Heart right ventricle (tissue), 16 donors: ENCODE data around the gene ZNF236. TPM values are rescaled to one million over a fixed set of nuclear protein-coding genes. Genes with fewer than 3 reads are reported as not detected.
"Not testable (repeated sequence)": the region's sequence is repeated elsewhere in the genome, so short reads cannot be mapped to it uniquely, and the experiment has no call there.

ENCODE experiments used
- ATAC-seq, 8 donors: fragments of 200-7000 bp; cut with Tn5 transposase; one replicate each; pipeline ENCODE4 v1.9.1; 2020; ENCODE audit warnings: mild to moderate bottlenecking in 8 of 8, moderate library complexity in 8 of 8, moderate number of reproducible peaks in 1 of 8
- DNase-seq, 2 donors: peaks; one replicate each; pipeline ENCODE4 v3.0.0-alpha.2; 2020
- H3K27ac ChIP-seq, 10 donors: fragments of 200-600 bp; sonication (generic) in 2 of 10; one replicate each; pipeline versions ENCODE4 v1.5.0 to v1.8.0; 2020 to 2022; ENCODE audit warnings: mild to moderate bottlenecking in 3 of 10
- H3K27me3 ChIP-seq, 7 donors: fragments of 200-600 bp; one replicate each; pipeline ENCODE4 v1.8.0; 2021 to 2022; ENCODE audit warnings: mild to moderate bottlenecking in 2 of 7
- H3K36me3 ChIP-seq, 9 donors: fragments of 200-600 bp; sonication (generic) in 1 of 9; one replicate each; pipeline versions ENCODE4 v1.5.0 to v1.8.0; 2020 to 2022; ENCODE audit warnings: mild to moderate bottlenecking in 2 of 9
- H3K4me1 ChIP-seq, 9 donors: fragments of 200-600 bp; sonication (generic) in 1 of 9; one replicate each; pipeline versions ENCODE4 v1.5.0 to v1.8.0; 2020 to 2022; ENCODE audit warnings: mild to moderate bottlenecking in 4 of 9
- H3K4me3 ChIP-seq, 10 donors: fragments of 200-600 bp; sonication (generic) in 2 of 10; one replicate each; pipeline versions ENCODE4 v1.5.0 to v1.8.0; 2020 to 2022; ENCODE audit warnings: mild to moderate bottlenecking in 7 of 10, moderate library complexity in 2 of 10
- H3K9me3 ChIP-seq, 11 donors: fragments of 200-600 bp in 10 of 11; sonication (generic) in 2 of 11; one replicate each; pipeline versions ENCODE4 v1.5.0 to v1.8.0; 2013 to 2022; ENCODE audit warnings: mild to moderate bottlenecking in 2 of 11, control low read depth in 1 of 11, moderate library complexity in 1 of 11
- CTCF ChIP-seq, 9 donors: fragments of 200-600 bp; sonication (generic) in 2 of 9; IDR thresholded peaks; one replicate each; pipeline versions ENCODE4 v1.5.0 to v1.8.0; 2021 to 2022; ENCODE audit warnings: antibody characterized with exemption in 9 of 9, mild to moderate bottlenecking in 5 of 9, moderate library complexity in 1 of 9
- WGBS, 2 donors: extraction: QIAGEN DNeasy Blood & Tissue Kit; methylation state at CpG; one replicate each; pipeline ENCODE4 v1.1.7; 2013; ENCODE audit warnings: inconsistent platforms in 1 of 2; 5-methylcytosine and 5-hydroxymethylcytosine counted together
- intact Hi-C, 10 donors: fragments of 100-400 bp; cut with DNase I; formaldehyde crosslinking; loops; one replicate each; pipeline versions ENCODE4 v1.11.1 to v1.14.2; 2022
- polyA plus RNA-seq, 2 donors: library from polyadenylated mRNA; stranded (reverse); fragments of 200-250 nt; gene quantifications; one replicate each; pipeline ENCODE4 v1.2.3, GENCODE V29; 2013
- total RNA-seq, 10 donors: library from RNA; stranded (reverse); fragmentation: NEBNext Ultra II Directional in 3 of 10; extraction: Animal tissue kit (Norgen Biotek cat#: 25700) in 3 of 10; gene quantifications; one replicate each; pipeline versions ENCODE4 v1.2.1 to v1.2.4, GENCODE V29; 2021 to 2023
- donor health status: Arrhythmogenic right ventricular cardiomyopathy.
- donor health status: ischemic (EF 13 %, LVEDD 7.1; RV severe dilation, severe dysfunction).
- donor health status: healthy with polysubstance abuse.
- donor health status: DM: no; HTN: yes; CAD: no.
- donor health status: DM: no; HTN: no; CAD: no.
- donor health status: ischemic (EF 25% LVEDD 6.9; RV normal size, moderate dysfunction).
- donor health status: ischemic (EF 25% LVEDD 5.7; RV mildly dilated, moderate dysfunction).
- donor health status: healthy.
- donor health status: DM: yes; HTN: yes; CAD: no.
- donor health status: Ischemic cardiomyopathy.
- donor health status: ischemic (EF 35%, LVEDD 5.7; RV mildly dilated, moderate dysfunction).
- donor health status: nonischemic (EF 11% LVEDD 7.7; RV severe dilation, severe dysfunction).
- donor health status: DM: yes; HTN: yes; CAD: no.
- donor health status: PGD.
- donor health status: ischemic (EF 29% LVEDD 5.4; RV normal size, mild dysfunction).
- donor health status: nonischemic (EF 23%, LVEDD 6.1; RV moderate dilation, normal function).

The ZNF236 gene
- total and polyA plus RNA-seq, 12 donors = 0.75 to 14.9 (median 12.1) TPM

GRCh38 chr18:76805221-76805620 is 17.1 kb upstream of the ZNF236 start:
- ATAC-seq (no peak), DNase-seq (no peak)
- 65 to 68% methylated on average over 7 of the region's 7 CpGs for WGBS, 2 donors
- intact Hi-C loops = loop anchor here in 6 of 10 donors (10.0 kb wide), 6 partner anchors 70 to 840 kb away; no protein-coding TSS in a partner anchor
- Histone ChIP-seq H3K27me3 (peaks cover 0 to 25% (median 9%) of the 10 kb centered on the region in 7 donors), H3K27ac (no peak overlapping the region), H3K4me1 (peaks cover 0 to 18% (median 6%) of the 10 kb centered on the region in 9 donors), H3K36me3 (peaks cover 0 to 17% (median 0%) of the 10 kb centered on the region in 9 donors), H3K9me3 (no peaks in the 10 kb centered on the region), H3K4me3 (no peak overlapping the region)
- TF ChIP-seq CTCF (IDR thresholded peaks at IDR 0.05) = peak in 1 of 9 donors; percentile 15

GRCh38 chr18:76806301-76806700 is 16.1 kb upstream of the ZNF236 start:
- ATAC-seq = no peak
- 93% methylated on average over 7 of the region's 7 CpGs for WGBS, 2 donors

GRCh38 chr18:76808561-76808960 is 13.8 kb upstream of the ZNF236 start:
- TF ChIP-seq CTCF (IDR thresholded peaks at IDR 0.05) = no peak
- Histone ChIP-seq H3K4me1 (peaks cover 0 to 5% (median 2%) of the 10 kb centered on the region in 9 donors), H3K4me3 (no peak overlapping the region), H3K36me3 (peaks cover 0 to 17% (median 0%) of the 10 kb centered on the region in 9 donors), H3K9me3 (no peaks in the 10 kb centered on the region), H3K27me3 (no peaks in the 10 kb centered on the region), H3K27ac (no peak overlapping the region)
- ATAC-seq = no peak
- 87 to 93% methylated on average over 10 of the region's 10 CpGs for WGBS, 2 donors
- no peak for DNase-seq
- intact Hi-C loops = loop anchor here in 6 of 10 donors (10.0 kb wide), 6 partner anchors 66 to 836 kb away; no protein-coding TSS in a partner anchor

More at GRCh38 chr18:76806301-76806700, 16.1 kb upstream of the ZNF236 start:
- intact Hi-C loops = loop anchor here in 6 of 10 donors (10.0 kb wide), 6 partner anchors 68 to 838 kb away; no protein-coding TSS in a partner anchor
- peaks cover 0 to 18% (median 6%) of the 10 kb centered on the region in 9 donors for H3K4me1 ChIP-seq
- peaks cover 0 to 17% (median 0%) of the 10 kb centered on the region in 9 donors for H3K36me3 ChIP-seq
- no peak for DNase-seq
- peaks cover 0 to 17% (median 5%) of the 10 kb centered on the region in 7 donors for H3K27me3 ChIP-seq
- no peak overlapping the region for H3K27ac ChIP-seq
- no peak overlapping the region for H3K4me3 ChIP-seq
- TF ChIP-seq CTCF (IDR thresholded peaks at IDR 0.05) = no peak
- H3K9me3 ChIP-seq = no peaks in the 10 kb centered on the region

- H3K9me3 ChIP-seq, H3K27ac ChIP-seq, H3K4me3 ChIP-seq, DNase-seq, H3K27me3 ChIP-seq, intact Hi-C loops, ATAC-seq, H3K4me1 ChIP-seq: not testable (repeated sequence)
- peaks cover 0 to 37% (median 0%) of the 10 kb centered on the region in 9 donors for H3K36me3 ChIP-seq
- 94 to 95% methylated on average over 7 of the region's 7 CpGs for WGBS, 2 donors
Observed at GRCh38 chr18:76811530-76811929, 10.8 kb upstream of the ZNF236 start.

GRCh38 chr18:76814256-76814655 is 8.1 kb upstream of the ZNF236 start:
- ATAC-seq = no peak
- Histone ChIP-seq H3K27ac (no peak overlapping the region), H3K4me1 (peaks cover 0 to 10% (median 3%) of the 10 kb centered on the region in 9 donors), H3K27me3 (no peaks in the 10 kb centered on the region), H3K36me3 (peaks cover 0 to 29% (median 0%) of the 10 kb centered on the region in 9 donors), H3K4me3 (no peak overlapping the region), H3K9me3 (no peaks in the 10 kb centered on the region)
- no peak for TF ChIP-seq CTCF (IDR thresholded peaks at IDR 0.05)
- intact Hi-C loops = no loop called here
- no peak for DNase-seq
- WGBS, 2 donors = 89 to 91% methylated on average over 11 of the region's 11 CpGs
